Stimulated activated CD4-positive, alpha-beta T cell treated with anti-CD3 and anti-CD28 coated beads, Interleukin-2, amount 100 ng/mL, for 4 hours (primary cell): ENCODE measurements around the gene PSMB7.

Experiments used
- DNase-seq: peaks from one replicate; pipeline ENCODE4 v3.0.0-alpha.2; 2020; ENCODE audit warnings: low read depth

The PSMB7 gene

DNA sequence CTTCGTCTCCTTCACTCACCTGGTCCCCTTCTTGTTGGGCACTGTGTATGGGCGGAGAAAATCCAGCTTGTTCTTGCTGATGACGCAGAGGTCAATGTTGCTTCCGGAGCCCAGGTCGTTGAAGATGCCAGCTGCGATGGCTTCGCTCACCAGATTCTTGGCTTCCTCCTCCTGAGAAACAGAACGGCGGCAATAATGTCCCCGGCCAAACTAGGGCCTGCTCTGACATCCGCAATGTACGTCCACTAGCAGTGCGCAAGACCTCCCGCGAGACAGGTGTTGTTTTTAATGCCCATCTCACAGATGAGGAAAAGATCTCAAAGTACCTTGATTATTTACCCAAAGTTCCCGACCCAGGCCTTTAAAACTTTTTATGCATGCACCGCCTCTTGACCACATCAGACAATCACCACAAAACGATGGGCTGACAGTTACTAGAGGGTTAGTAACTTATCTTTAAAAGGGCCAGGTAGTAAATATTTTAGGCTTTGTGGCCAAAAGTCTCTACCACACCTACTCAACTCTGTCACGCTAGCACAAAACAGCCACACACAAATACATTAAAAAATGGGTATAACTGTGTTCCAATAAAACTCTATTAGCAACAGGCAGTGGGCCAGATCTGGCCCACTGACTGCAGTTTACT lies 58.4 kb downstream of the PSMB7 start:
- no peak for DNase-seq

DNA sequence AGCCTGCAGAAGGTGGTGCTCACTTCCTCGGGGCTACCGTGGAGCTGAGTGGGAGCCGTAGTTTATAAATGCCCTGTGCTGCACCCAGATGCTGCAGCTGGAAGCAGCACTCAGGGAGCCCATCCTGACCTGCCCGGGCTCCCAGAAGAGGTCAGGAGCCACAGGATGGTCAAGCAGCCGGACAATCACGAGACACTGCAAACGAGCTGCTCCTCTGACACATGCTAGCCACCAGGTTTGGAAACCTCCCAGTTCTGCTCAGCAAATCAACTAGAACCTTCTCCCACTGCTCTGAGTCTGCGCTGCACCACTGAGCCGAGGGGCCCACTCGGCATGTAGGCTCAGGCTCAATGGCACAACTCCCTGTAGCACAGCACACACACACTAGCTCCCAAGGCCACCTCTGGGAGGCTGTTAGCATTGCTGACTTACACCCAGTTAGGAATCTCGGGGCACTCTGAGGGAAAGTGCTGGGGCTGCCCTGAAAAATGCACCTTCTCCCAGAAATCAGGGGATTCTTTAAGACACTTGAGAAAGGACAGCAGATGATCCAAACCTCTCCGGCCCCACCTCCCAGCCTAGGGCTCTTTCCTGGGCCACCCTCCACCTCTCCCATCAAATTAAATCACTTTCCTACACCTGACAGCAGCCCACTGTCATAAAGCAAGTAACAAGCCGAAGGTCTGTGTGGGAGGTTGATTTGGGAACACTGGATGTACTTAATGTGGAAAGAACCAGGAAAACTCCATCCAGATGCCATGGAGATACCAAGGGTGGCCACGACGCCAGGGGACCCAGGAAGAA lies 59.1 kb downstream of the PSMB7 start:
- no peak for DNase-seq

DNA sequence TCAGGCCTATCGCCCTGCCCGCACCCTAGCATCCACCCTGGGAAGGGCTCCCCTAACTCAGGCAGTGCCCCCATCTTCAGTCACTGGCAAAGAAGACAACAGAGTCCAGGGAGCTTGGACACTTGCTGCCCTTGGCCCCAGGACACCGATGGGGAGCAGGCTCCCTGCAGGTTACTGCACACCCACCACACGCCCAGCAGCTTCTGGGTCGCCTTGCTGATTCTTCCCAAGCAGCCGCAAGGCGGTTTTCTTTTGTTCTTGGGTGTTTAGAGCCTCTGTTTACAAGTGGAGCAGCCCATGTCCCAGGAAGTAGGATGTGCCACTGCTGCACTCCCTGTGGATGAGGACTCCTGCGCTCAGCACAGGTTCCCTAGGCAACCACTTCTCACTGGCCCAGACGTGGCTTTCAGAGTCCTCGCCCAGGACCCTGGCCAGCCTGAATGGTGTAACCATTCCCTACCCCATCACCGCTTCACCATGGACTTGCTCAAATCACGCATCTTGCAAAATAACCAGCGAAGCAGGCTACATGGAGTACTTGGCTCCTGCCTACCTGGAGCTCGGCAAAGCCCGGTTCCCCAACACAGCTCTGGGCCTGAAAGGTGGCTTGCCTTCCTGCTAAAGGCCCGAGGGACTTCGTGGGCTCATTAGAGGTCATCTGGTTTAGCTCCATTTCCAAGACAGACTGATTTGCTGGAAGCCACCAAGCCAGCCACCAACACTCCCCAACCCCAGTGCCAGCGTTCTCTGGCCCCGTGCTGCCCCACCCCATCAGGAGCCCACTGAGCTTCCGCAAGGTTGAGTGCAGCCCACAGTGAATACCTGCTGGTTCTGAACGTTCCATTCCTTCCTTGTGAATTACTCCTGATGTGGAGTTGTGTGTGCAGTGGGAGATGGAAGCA lies 60.0 kb downstream of the PSMB7 start:
- DNase-seq: no peak

DNA sequence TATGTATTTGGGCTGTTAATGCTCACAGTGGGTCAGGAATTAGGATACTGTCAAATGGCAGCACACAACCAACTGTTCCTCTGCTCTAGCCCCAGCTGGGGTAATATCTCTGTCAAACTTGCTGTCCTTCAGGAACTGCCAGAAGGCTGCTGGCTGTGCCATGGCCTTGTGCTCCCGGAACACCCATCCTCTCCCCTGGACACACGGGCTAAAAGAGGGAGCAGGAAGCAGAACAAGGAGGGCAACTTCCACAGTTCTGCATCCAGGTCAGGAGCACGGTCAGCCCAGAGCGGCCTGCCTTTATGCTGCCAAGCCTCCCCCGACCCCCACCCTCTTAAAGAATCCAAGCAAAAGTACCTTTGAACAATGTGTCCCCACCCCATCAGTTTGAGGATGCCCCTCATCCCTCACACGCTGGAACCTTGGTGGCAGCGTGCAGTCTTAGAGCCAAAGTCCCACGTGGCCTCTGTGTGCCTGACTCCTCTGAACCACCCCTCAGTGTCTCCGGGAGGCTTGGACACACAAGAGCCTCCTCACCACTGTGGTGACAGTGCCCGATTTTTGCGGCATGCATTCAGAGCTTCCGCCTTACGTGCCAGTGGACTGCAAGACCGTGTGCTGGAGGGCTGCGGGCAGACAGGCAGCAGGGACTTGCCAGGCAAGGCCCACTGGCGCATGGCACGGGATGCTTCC lies 60.8 kb downstream of the PSMB7 start:
- DNase-seq: no peak

DNA sequence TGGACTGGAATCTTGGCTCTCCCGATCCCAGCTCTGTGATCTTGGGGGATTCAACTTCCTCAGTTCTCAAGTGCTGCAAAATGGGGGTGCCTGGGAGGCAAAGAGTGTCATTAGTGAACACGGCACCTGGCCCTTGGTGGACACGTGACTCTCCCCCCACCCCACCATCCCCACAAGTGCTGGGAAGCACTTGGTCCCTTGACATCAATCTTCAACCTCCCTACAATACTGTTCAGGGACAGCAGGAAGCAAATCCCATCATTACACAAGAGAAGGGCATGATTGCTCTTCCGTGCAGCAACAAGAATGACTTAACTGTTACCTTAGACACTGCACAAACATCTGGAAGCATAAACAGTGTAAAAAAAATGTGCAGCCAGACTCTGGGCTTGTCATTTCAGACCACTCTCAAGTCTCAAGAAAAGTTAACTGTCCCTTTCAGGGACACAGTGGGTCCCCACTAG lies 61.4 kb downstream of the PSMB7 start:
- no peak for DNase-seq

DNA sequence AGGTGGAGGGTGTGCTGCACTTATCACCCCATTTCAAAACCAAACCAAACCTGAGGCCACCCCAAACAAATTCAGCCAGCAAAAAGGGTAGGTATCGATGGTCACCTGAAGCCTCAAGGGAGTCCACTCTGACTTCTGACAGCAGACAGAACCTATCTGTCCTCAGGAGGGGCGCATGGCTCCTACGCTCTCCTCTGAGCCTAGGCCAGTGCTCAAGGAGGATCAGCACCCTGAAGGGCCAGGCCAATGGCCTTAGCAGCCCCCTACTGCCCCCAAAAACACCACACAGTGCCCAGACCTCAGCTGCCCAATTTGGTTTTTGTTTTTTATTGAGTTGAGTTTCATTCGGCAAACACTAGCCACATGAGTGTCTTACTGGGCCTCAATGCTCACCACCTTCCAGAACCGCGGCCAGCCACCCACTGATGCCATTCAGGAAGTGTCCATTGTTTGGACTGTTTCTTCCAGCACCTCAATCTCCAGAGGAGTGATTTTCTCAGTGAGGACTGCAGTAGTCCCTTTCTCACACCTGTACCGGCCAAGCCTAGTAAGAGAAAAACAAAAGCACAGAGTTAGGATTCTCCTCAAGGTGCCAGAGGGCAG lies 62.0 kb downstream of the PSMB7 start:
- no peak for DNase-seq

DNA sequence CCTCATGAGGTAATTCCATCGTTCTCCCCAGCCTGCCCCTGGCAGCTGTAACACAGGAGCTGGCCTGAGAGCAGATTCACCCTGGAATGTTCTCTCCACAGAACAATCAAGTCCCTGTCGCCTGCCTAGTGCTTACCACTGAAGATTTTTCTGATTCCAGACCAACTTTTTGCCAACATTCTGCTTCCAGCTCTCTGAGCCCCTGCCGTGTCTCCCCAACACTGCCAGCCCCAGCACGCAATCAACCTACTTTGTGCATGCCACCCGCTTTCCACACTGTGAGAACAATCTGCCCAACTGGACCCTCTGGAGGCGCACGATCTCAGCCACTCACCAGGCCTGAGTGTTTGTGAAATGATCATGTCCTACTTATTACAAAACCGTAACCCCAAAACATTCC lies 62.6 kb downstream of the PSMB7 start:
- DNase-seq: no peak

DNA sequence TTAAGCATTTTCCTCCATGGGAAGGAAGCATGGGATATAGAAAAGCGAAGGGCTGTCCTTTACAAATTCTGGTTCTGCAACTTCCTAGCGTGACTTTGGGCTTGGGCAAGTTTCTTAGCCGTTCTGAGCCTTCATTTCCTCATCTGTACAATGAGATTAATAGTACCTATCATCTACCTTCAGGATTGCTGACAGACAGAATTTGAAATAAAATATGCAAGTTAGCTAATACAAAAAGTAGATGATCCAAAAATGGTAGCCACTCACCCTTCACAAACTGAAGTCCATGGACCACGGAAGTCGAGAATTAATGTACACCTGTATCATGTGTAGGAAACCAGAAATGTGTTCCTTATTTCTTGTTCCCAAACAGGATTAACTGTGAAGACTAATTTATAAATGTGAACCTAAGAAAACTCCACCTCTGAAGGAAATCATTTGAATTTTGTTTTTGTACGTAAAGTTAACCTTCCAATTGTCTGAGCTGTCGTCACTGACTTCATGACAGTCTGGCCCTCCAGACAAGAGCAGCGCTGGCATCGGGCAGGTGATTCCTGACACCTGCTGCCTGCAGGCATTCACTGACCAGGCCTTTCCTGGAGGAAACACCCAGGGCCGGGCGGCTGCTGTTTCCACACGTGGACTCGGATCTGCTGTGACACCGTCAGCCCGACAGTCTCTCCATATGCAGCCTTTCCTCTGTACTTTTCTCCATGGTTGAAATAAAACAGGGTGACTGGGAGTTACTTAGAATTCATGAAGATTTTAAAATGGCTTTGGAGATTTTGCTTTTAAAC lies 63.4 kb downstream of the PSMB7 start:
- no peak for DNase-seq

DNA sequence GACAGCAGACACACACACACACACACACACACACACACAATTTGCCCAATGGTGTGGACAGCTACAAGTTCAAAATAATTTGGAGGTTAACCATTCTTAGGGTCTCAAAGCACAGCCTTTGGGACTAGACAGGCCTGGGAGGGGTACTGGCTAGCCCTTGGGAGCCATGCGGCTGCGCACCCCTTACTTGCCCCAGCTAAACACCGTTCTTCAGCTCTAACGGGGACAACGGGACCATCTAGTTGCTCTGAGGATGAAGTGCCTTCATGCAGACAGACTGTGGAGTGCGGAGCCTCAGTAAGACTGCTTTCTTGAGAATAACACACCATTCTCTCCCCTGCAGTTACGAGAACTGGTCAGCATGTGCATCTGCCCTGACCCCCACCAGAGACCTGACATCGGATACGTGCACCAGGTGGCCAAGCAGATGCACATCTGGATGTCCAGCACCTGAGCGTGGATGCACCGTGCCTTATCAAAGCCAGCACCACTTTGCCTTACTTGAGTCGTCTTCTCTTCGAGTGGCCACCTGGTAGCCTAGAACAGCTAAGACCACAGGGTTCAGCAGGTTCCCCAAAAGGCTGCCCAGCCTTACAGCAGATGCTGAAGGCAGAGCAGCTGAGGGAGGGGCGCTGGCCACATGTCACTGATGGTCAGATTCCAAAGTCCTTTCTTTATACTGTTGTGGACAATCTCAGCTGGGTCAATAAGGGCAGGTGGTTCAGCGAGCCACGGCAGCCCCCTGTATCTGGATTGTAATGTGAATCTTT lies 64.6 kb downstream of the PSMB7 start:
- DNase-seq: no peak

DNA sequence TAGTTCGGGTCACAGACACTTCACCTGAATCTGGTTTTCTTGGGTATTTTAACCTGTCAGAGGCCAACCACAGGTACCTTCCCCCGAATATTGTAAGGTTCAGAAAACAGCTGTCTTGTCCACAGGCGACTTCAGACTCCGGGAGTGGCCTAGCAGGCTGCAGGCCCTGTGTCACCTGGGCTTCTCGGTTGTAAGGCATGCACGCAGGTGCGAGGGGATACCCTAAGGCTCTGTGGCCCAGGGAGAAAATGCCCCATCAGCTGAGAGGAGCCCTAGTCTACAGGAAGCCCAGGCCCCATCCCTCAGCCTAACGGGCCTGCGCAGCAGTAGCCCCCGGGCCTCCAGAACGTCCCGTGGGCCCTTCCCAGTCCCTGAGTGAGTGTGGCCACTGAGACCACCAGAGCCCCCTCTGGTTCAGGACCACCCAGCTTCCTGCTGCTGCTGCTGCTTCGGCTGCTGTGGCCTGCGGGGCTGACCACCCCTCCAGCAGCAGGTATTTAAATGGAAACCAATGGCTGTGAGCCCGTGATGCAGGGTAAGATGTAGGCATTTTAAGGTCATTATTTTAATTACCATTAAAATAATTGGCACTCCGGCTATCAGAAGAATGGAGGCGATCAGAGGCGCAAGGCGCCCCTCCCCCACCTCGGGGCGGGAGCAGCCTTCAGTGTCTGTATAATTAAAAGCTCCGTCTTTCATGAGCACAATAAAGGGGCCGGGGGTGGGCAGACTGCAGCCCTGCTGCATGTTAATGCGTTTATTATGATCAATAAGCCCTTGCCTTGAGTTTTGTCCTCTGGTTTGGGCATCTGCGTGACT lies 65.4 kb downstream of the PSMB7 start:
- no peak for DNase-seq

DNA sequence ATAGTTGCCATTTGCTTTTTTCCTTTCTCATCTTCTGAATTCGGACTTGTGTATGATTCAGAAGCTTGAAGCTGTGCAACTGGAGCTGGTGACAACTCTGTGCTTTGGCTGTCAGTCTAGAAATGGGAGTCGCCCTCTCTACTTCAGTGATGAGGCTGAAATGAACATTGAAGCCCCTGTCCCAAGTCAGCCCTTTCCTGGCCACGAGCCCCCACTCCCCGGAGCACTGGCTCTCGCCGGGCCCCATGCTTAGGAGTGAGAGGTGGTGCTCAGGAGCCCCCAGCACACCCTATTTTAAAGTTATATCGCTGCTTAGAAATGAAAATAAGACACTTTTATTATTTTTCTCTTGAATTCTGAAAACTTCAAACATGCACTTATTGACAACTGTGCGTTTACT lies 66.0 kb downstream of the PSMB7 start:
- no peak for DNase-seq

DNA sequence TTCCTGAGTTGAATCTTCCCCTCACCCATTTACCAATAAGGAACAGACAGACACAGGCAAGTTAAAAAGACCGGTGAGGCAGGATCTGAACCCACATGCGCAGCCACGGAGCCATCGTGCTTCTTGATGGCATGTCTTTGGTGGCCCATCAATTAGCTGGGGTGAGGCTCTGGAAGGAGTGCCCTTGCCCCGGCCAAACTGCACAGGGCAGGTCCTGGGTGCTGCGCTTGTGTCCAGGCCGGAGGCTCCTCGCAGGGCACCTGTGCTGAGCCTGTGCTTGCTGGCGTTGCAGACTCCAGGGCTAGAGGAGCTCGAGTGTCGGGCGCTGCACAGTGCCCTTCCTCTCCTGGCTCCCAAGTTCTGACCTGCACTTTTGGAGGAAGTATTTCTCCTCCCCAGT lies 66.4 kb downstream of the PSMB7 start:
- DNase-seq: no peak

DNA sequence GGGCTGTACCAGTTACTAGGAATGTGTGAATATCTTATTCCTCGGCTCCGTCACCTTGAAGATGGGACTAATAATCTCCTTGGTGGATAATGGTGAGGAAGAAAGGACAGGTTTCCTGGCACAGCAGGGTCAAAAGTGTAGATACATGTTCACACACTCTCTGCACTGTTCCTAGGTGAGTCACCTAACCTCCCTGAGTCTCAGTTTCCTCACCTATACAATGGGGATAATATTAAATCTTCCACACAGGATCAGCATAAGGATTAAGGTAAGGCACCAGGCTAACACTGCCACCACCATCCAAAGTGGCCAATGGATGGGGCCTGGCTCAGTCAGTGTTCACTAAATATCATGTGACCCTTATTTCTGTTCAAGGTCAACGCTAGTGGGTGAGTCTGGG lies 66.9 kb downstream of the PSMB7 start:
- no peak for DNase-seq

DNA sequence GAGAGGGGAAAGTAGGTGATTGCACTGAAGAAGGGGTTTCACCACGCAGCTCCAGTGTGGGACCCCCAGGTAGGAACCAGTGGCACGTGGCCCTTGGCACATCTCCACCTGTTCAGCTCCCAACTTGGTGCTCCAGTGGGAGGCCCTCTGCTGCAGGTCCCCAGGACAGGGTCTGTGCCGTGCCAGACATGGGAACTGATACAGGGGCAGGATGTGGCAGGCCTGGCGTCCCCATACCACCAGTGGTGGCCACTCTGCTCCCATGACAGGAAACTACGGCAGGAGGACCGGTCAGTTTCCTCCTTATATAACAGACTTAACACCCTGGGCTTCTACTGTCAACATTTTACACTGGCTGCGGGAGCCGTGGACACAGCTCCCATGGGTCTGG lies 67.3 kb downstream of the PSMB7 start:
- DNase-seq: no peak

DNA sequence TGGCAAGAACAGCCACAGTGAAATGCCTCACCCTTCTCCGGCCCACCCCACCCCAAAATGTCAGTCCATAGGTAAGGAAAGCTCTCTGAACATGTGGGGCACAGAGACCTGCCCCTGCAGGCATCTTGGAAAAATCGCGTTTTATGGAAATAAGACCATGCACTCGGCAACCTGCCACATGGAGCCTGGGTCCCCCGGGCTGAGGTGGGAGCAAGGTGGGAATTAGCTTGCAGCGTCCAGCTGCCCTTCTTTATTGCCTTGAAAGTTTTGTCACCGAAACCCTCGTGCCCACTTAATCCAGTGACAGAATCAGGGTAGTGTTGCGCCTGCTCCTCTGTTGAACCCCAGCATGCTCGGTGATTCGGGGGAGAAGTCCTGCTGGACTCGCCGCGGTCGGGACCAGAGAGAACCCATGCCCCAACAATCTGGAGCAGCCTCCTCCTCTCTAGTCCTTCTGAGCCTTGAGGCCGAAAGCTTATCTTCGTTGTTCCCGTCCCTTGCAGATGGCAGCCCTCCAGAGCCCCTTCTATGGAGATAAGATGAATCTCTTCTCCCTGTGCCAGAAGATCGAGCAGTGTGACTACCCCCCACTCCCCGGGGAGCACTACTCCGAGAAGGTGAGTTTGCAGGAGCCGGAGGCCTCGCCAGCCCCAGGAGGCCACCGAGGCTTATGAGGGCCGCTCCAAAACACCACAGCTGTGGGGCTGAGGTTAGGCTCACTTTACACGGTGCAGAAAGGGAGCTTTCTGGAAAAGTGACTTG lies 67.9 kb downstream of the PSMB7 start:
- no peak for DNase-seq

DNA sequence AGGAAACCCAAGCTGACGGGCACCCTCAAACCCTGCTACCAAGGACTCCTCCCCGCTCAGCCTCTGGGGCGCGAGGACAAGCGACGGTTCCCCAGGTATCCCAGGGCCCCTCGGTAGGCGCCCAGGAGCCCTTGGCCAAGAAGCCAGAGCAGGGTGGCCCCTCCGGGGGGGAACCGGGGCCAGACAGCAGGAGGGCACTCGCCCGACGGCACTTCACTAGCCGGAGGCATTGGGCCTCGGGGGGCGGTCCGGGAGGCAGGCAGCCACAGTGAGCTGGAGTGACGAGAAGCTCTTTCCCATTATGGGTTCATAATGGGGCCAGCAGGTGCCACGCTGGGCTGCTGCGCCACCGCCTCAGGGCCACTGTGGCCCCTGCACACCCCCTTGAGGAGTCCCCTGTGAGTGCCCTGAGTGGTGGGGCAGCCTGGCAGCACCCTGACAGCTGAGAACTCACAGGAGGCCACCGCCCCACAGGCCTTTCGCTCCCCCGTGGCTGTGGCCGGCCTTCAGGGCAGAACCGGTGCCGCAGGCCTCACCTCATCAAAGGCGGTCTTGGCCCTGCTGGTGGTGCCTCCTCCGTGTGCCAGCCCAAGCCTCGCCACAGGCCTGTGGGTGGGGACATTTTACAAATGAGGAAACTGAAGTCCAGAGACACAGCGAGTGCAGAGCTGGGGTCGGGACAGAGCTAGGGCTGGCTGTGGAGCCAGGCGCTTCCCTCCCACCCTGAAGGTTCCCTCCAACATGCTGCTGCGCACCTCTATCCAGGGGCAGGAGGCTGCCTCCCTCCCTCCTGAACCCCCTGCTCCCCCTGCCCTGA lies 68.7 kb downstream of the PSMB7 start:
- DNase-seq: no peak

DNA sequence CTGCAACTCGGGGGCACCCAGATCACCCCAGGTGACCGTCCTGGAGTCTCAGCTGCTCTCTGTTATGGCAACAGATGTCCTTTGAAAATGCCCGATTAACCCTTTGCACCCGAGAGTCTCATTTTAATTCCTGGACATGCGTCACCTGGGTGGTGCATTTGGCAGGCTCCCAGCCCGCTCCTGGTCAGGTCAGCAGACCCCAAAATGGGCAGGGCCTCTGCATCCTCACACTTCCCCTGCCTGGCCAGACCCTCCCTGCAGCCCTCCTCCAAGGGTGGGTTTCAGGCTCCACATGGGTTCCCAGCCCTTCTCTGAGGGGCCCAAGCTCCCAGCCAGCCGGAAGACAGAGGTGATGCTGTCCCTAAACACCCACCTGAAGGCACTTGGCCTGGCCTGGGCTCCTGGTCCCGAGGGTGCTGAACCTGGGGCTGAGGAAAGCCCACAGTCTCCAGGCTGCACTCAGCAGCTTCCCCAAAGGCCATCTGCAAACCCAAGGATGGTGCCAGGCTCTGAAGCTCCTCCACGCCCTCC lies 69.4 kb downstream of the PSMB7 start:
- DNase-seq: no peak
